GM18861 (cell line): ENCODE results near the gene MBOAT1.
"Not testable (repeated sequence)": the region's sequence is repeated elsewhere in the genome, so short reads cannot be mapped to it uniquely, and the experiment has no call there.

Experiments used
- ATAC-seq: cut with Tn5 transposase; IDR thresholded peaks from one replicate; pipeline ENCODE4 v1.9.1; 2021; ENCODE audit not compliant: unreplicated experiment

The MBOAT1 gene, protein sequence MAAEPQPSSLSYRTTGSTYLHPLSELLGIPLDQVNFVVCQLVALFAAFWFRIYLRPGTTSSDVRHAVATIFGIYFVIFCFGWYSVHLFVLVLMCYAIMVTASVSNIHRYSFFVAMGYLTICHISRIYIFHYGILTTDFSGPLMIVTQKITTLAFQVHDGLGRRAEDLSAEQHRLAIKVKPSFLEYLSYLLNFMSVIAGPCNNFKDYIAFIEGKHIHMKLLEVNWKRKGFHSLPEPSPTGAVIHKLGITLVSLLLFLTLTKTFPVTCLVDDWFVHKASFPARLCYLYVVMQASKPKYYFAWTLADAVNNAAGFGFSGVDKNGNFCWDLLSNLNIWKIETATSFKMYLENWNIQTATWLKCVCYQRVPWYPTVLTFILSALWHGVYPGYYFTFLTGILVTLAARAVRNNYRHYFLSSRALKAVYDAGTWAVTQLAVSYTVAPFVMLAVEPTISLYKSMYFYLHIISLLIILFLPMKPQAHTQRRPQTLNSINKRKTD

GRCh38 chr6:20212392-20213111 is at the start of gene MBOAT1:
Gene MBOAT1, minus strand, starts transcription at chr6:20212469. Its CDS starts 235 bp downstream, at chr6:20212234.
- peak; percentile 74 for ATAC-seq

GRCh38 chr6:20261685-20262084 is 49.4 kb upstream of the MBOAT1 start:
- no peak for ATAC-seq

- no peak for ATAC-seq
These were observed 48.1 kb upstream of the MBOAT1 start for GRCh38 chr6:20260360-20260759.

- ATAC-seq: no peak
These were observed 47.2 kb upstream of the MBOAT1 start for GRCh38 chr6:20259316-20260049.

DNA sequence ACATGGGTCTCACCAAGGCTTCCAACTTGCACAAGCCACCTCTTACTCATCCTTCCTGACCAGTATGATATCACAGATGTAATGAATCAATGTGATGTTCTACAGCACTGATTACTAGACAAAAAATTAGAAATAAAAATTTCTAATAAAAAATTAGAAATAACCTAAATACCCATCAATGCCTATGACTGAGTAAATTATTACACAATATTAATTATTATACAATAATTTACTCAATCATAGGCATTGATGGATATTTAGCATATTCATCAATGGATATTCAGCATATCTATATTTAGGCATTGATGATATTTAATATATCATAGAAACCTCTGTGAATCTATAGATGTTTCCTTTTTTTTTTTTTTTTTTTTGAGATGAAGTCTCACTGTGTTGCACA is 43.2 kb upstream of the MBOAT1 start:
- no peak for ATAC-seq

DNA sequence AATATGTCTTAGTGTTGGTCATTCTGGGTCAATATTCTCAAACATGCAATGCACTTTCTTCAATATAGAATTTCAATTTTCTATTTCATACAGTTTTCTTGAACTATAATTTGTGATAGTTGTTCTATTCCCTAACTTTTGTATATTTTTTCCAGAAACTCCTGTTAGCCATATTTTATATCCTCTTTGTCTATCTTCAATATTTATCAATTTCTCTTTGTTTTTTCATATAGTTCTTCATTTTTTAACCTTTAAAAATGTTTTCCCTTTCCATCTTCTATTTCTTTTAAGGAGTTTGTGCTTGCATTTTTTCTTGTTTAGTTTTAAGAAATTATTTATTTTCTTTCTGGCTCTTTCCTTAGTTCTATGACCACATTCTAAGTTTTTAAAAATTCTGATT is 42.0 kb upstream of the MBOAT1 start:
- ATAC-seq: no peak

DNA sequence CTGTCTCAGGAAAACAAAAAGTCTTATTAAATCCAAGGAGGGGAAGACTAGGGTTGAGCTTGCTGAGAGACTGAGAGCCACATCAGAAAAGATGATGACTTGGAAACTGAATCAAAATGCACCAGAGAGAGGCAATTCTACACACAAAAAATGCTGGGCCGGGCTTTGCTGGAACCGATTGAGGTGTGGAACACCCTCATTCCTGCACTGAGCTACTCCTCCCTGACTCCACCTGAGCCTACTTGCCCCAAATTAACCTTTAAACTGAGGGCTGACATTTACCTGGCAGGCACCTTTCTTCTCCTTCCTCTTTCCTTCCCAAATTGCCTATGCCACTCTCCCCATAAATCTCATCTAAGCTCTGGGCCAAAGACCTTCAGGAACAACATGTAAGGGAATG is 40.8 kb upstream of the MBOAT1 start:
- ATAC-seq: no peak

DNA sequence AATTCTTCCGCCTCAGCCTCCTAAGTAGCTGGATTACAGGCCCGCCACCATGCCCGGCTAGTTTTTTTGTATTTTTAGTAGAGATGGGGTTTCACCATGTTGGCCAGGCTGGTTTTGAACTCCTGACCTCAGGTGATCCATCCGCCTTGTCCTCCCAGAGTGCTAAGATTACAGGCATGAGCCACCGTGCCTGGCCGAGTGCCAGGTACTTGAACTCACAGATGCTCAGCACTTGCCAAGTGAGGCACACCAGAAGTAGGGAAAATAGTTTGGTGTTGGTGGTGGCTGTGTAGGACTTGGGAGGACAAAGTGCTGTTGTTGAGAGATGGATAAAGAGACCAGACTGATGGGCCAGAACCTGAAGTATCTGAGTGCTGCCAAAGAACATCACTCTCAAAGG is 40.0 kb upstream of the MBOAT1 start:
- no peak for ATAC-seq

DNA sequence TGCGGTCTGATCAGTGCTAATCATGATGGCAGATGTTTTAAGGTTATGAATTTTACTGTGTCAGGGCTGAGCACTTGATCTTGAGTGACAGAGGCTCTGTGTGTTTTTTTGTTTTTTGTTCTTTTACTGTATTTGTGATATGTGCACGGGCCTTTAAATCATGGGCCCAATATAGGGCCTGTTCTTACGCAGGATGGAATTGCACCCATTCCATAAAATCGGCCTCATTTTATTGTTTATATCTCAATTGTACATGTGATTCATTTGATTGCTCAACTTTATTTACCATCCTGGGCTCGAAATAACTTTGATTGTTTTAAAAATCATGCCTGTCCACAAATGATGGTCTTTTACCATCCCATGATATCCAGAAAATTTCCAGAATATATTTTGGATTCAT is 39.3 kb upstream of the MBOAT1 start:
- ATAC-seq: no peak

- ATAC-seq: no peak
These were observed 33.9 kb upstream of the MBOAT1 start for GRCh38 chr6:20246125-20246524.

DNA sequence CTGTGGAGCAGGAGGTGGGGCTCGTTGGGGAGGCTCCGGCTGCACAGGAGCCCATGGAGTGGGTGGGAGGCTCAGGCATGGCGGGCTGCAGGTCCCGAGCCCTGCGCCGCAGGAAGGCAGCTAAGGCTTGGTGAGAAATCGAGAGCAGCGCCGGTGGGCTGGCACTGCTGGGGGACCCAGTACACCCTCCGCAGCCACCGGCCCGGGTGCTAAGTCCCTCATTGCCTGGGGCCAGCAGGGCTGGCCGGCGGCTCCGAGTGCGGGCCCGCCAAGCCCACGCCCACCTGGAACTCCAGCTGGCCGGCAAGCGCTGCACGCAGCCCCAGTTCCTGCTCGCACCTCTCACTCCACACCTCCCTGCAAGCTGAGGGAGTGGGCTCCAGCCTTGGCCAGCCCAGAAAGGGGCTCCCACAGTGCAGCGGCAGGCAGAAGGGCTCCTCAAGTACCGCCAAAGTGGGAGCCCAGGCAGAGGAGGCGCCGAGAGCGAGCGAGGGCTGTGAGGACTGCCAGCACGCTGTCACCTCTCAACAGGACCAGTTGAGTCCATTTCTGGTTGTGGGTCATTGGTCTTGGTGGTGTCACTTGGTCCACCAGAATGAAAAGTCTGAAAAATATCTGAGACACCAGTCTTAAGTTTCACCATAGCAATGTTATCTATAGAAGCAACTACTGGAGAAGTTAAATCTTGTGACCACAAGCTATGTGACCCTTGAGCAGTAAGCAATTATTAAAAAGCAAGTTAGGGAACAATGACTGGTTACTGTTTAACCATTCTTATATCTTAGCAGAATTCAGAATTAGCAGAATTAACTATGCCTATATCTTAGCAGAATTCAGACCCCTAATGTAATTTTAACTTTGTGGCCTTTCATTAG is 32.8 kb upstream of the MBOAT1 start:
- not testable (repeated sequence) for ATAC-seq

- ATAC-seq: no peak
These were observed 31.0 kb upstream of the MBOAT1 start for GRCh38 chr6:20243288-20243687.

DNA sequence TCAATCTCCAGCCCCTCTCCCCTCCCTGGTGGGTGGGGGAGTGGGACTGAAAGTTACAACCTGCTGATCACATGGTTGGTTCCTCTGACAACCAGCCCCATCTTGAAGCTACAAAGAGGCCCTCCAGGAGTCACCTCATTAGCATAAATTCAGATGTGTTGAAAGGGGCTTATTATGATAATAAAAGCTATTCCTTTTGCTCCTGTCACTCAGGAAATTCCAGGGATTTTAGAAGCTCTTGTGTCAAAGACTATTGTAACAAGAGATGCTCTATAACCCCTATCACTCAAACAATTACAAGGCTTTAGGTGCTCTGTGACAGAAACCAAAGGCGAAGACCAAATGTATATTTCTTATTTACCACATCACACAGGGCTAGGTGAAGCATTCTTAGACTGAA is 30.1 kb upstream of the MBOAT1 start:
- ATAC-seq: no peak

GRCh38 chr6:20241102-20241501 is 28.8 kb upstream of the MBOAT1 start:
- no peak for ATAC-seq

DNA sequence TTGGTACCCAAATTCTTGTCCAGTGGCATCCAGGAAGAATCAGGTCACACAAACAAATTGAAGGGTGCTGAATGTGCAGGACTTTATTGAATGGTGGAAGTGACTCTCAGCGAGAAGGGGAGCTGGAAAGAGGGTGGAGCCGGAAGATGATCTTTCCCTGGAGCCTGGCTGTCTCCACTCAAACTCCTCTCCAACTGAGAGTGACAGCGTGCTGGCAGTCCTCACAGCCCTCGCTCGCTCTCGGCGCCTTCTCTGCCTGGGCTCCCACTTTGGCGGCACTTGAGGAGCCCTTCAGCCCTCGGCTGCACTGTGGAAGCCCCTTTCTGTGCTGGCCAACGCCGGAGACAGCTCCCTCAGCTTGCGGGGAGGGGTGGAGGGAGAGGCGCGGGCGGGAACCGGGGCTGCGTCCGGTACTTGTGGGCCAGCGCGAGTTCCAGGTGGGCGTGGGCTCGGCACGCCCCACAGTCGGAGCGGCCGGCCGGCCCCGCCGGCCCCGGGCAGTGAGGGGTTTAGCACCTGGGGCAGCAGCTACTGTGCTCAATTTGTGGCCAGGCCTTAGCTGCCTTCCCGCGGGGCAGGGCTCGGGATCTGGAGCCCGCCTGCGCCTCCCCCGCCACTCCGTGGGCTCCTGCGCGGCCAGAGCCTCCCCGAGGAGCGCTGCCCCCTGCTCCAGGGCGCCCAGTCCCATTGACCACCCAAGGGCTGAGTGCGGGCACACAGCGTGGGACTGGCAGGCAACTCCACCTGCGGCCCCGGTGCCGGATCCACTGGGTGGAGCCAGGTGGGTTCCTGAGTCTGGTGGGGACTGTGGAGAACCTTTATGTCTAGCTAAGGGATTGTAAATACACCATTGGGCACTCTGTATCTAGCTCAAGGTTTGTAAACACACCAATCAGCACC is 26.7 kb upstream of the MBOAT1 start:
- no peak for ATAC-seq

DNA sequence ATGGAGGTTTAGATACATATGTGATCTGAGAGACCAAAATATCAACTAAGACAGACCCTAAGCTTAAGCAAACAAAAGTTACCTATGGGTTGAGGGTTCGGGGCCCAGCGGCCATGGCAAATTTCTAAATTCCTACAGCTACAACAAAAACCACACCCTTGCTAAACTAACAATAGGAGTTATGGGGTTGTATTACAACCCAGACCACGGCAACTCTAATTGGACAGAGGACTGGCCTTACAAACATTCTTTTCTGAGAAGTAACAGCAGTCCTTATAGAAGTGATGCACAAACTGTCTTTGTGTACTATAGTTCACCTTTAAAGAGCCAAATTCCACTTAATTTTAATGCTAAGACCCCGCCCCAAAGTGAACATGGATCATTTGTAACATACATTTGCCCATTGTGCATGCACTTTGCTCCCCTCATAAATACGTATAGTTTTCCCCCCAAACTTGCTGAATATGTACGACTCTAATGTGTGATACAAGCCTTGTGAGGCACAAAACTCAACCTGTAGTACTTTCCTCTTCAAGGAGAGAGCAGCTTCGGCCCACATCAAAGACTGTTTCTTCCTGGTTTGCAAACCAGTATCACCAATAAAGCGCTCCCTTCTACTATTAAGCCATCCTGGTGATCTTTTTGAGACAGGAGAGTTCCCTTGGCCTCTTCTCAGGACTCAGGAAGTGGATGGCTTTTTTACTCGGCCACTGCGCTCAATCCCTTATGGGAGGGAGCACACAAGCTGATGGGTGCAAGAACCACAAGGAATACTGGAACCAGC is 25.6 kb upstream of the MBOAT1 start:
- ATAC-seq: no peak

- ATAC-seq: no peak
These were observed 24.8 kb upstream of the MBOAT1 start for GRCh38 chr6:20236909-20237600.

GRCh38 chr6:20236344-20236743 is 24.1 kb upstream of the MBOAT1 start:
- ATAC-seq: no peak
